ENCODE data around the gene RNASE11. TPM values are rescaled to one million over a fixed set of nuclear protein-coding genes. Genes with fewer than 3 reads are reported as not detected.

RNASE11 gene
- total and polyA plus RNA-seq, 10 of the 15 experiments (the other 5 are each of a cell fraction or from before 2014, with no cell fraction given) = not detected

DNA sequence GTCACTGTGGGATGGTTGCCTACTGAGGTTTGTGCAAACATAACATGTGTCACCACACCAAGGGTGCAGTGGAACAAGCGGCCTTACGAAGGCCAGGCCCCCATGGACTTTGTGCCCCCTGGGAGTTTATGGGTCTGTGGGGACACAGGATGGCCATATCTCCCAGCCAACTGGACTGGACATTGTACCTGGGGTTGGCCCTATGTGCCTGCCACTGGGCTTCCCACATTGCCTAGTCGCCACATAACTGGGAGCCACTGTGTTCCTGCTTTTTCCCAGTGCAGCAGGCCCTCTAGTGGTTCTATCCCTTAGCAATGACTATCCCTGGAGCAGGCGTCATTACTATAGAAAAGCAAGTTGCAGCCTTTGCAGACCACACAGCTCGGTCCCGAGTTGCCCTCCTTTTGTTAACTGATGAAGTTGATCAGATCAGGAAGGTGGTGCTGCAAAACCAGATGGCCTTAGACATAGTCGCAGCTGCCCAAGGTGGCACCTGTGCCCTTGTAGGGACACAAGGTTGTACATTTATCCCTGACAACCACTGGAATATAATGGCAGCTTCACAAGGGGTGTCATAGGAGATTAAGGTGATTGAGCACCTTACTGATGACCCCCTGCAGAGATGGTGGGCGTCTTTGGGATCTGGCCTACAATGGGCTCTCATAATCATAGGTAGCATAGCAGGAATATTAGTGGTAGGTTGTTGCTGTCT lies 18.5 kb upstream of the RNASE11 start (continued):
- TF ChIP-seq CTCF (IDR thresholded peaks at IDR 0.05 in 2 of 3, conservative IDR thresholded peaks at IDR 0.05 in 1 of 3; ENCODE audit: control insufficient read depth in 2 of 3, extremely low read depth in 1 of 3, insufficient read depth in 1 of 3, low read depth in 3 of 3, low read length in 3 of 3) (peak; percentile 46 to 58 (median 47); a peak in 4 of 6 replicates), RAD21 (IDR thresholded peaks at IDR 0.05; ENCODE audit: insufficient read depth, low read depth, low read length) (peak; percentile 65), CREB1 (IDR thresholded peaks at IDR 0.05; ENCODE audit: low read depth) (no peak), ATF3 (IDR thresholded peaks at IDR 0.05; ENCODE audit: borderline replicate concordance, extremely low read depth, low read depth, low read length) (no peak)

DNA sequence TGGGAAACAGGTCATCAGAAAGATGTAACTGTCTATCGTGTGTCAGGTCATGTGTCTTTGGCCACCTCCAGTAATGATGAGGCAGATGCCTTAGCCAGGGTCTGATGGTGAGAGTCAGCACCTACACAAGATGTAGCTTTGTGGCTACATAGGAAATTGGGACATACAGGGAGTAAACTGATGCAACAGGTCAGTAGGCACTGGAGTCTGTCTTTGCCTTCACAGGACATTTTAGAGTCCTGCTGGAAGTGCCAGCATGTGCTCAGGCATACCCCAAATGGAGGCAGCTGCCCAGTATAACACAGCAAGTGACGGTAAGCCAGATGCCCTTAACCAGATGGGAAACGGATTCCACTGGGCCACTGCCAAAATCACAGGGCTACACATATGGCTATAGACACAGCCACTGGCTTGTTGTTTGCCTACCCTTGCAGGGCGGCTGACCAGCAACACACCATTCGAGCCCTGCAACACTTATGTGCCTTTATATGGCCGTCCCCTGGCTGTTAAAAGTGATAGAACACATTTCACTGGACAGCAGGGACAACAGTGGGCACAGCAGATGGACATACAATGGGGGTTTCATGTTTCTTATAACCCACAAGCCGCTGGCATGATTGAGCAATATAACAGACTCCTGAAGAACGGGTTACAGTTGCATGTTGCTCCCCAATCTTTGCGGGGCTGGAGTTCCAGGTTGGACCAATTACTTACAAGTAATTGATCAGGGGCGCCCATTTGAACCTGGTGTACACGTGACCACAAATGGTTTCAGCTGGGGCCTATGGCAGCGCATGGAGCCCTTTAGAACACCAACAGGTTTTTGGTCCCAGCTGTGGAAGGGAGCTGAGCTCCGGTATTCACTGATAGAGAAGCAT lies 16.3 kb upstream of the RNASE11 start:
- POLR2A ChIA-PET = no interaction called here
- H3K9me3 ChIP-seq (replicated peaks; ENCODE audit: control insufficient read depth, insufficient read depth, low read length) = no peaks in the 10 kb centered on the region
- 51% methylated on average over 13 of the region's 13 CpGs for WGBS (ENCODE audit: insufficient coverage, insufficient replicate concordance, low lambda C conversion rate, missing lambda C conversion rate)

More for the DNA sequence above, 16.3 kb upstream of the RNASE11 start:
- Histone ChIP-seq H3K4me3 (no peak overlapping the region), H3K36me3 (ENCODE audit: control insufficient read depth in 2 of 2, insufficient read depth in 2 of 2, low read length in 1 of 2) (no peaks in the 10 kb centered on the region), H3K27me3 (replicated peaks in 1 of 2; ENCODE audit: control insufficient read depth in 2 of 2, insufficient read depth in 2 of 2, low read length in 1 of 2) (no peaks in the 10 kb centered on the region), H4K20me1 (ENCODE audit: control insufficient read depth, insufficient read depth) (no peaks in the 10 kb centered on the region), H3K9ac (ENCODE audit: control insufficient read depth, insufficient read depth, low read length) (no peak overlapping the region), H3K4me2 (ENCODE audit: control insufficient read depth, insufficient read depth) (no peak overlapping the region), H3K79me2 (ENCODE audit: control insufficient read depth, insufficient read depth, low read length) (no peaks in the 10 kb centered on the region), H2AFZ (ENCODE audit: control insufficient read depth, low read depth, low read length) (no peak overlapping the region), H3K4me1 (ENCODE audit: control insufficient read depth, insufficient read depth, low read length) (peaks cover 12% of the 10 kb centered on the region), H3K27ac (ENCODE audit: control insufficient read depth, insufficient read depth) (no peak overlapping the region)
- ATAC-seq (no peak), FAIRE-seq (no peak), DNase-seq (ENCODE audit: low read depth, low spot score) (no peak)
- ChIA-PET RAD21 (ENCODE audit: unreplicated experiment) (interaction anchor here (0.6 kb wide), 1 partner anchor 86 kb away, joined by 5 read pairs; no protein-coding TSS in a partner anchor), CTCF (interaction anchor here (0.8 to 10.3 kb wide), 3 partner anchors 109 to 275 kb away, joined by 3 to 216 read pairs (median 86); partner anchors contain the start of genes CCNB1IP1 and TEP1), SMC1A (ENCODE audit: uncharacterized antibody, unreplicated experiment) (interaction anchor here (1.2 to 6.5 kb wide), 4 partner anchors 73 to 276 kb away, joined by 3 to 110 read pairs (median 4); no protein-coding TSS in a partner anchor)
- intact Hi-C loops (cut with micrococcal nuclease; ENCODE audit: unreplicated experiment) = no loop called here
- BruUV-seq (replicated peaks) = no TSS peak
- TF ChIP-seq CBFB (IDR thresholded peaks at IDR 0.05; ENCODE audit: low read depth) = no peak
- in situ Hi-C loops (cut with MboI) = no loop called here
